ENCODE results near the gene ZNF804B.

The ZNF804B gene

GRCh38 chr7:88787777-88788176 lies 28.3 kb downstream of the ZNF804B start:
- H3K4me1 ChIP-seq (ENCODE audit: low read length) = no peaks in the 10 kb centered on the region
- TF ChIP-seq EZH2phosphoT487 (IDR thresholded peaks at IDR 0.05; ENCODE audit: low read depth) (no peak), CTCF (IDR thresholded peaks at IDR 0.05; ENCODE audit: low read depth, low read length) (no peak)

GRCh38 chr7:88789480-88790064 lies 30.1 kb downstream of the ZNF804B start:
- Histone ChIP-seq H3K4me1 (ENCODE audit: low read length) (no peaks in the 10 kb centered on the region), H3K4me3 (ENCODE audit: low read length) (no peak overlapping the region), H3K9ac (ENCODE audit: low read length) (no peak overlapping the region), H3K9me3 (ENCODE audit: insufficient read depth, low read length) (no peaks in the 10 kb centered on the region), H3K36me3 (replicated peaks; ENCODE audit: low read depth, low read length) (no peaks in the 10 kb centered on the region), H3K79me2 (ENCODE audit: low read length) (no peaks in the 10 kb centered on the region), H3K27ac (ENCODE audit: low read length) (no peak overlapping the region), H3K27me3 (ENCODE audit: low read depth, low read length) (no peaks in the 10 kb centered on the region), H4K20me1 (ENCODE audit: insufficient read depth, low read length) (no peaks in the 10 kb centered on the region), H2AFZ (ENCODE audit: low read depth, low read length) (no peak overlapping the region), H3K4me2 (ENCODE audit: low read length) (no peak overlapping the region)
- no peak for TF ChIP-seq EZH2phosphoT487 (IDR thresholded peaks at IDR 0.05; ENCODE audit: low read depth)
- TF ChIP-seq CTCF (IDR thresholded peaks at IDR 0.05; ENCODE audit: low read depth, low read length) = peak; percentile 63

More at GRCh38 chr7:88787777-88788176, 28.3 kb downstream of the ZNF804B start:
- Histone ChIP-seq H3K9me3 (ENCODE audit: insufficient read depth, low read length) (no peaks in the 10 kb centered on the region), H4K20me1 (ENCODE audit: insufficient read depth, low read length) (no peaks in the 10 kb centered on the region), H3K4me3 (ENCODE audit: low read length) (no peak overlapping the region), H3K4me2 (ENCODE audit: low read length) (no peak overlapping the region), H3K36me3 (replicated peaks; ENCODE audit: low read depth, low read length) (no peaks in the 10 kb centered on the region), H3K27ac (ENCODE audit: low read length) (no peak overlapping the region), H3K27me3 (ENCODE audit: low read depth, low read length) (no peaks in the 10 kb centered on the region), H3K9ac (ENCODE audit: low read length) (no peak overlapping the region), H3K79me2 (ENCODE audit: low read length) (no peaks in the 10 kb centered on the region), H2AFZ (ENCODE audit: low read depth, low read length) (no peak overlapping the region)

- Histone ChIP-seq H4K20me1 (ENCODE audit: insufficient read depth, low read length) (no peaks in the 10 kb centered on the region), H3K4me1 (ENCODE audit: low read length) (no peaks in the 10 kb centered on the region), H3K27ac (ENCODE audit: low read length) (no peak overlapping the region), H3K9me3 (ENCODE audit: insufficient read depth, low read length) (no peaks in the 10 kb centered on the region), H3K27me3 (ENCODE audit: low read depth, low read length) (no peaks in the 10 kb centered on the region), H3K36me3 (replicated peaks; ENCODE audit: low read depth, low read length) (no peaks in the 10 kb centered on the region), H3K4me2 (ENCODE audit: low read length) (no peak overlapping the region), H3K4me3 (ENCODE audit: low read length) (no peak overlapping the region), H3K9ac (ENCODE audit: low read length) (no peak overlapping the region), H2AFZ (ENCODE audit: low read depth, low read length) (no peak overlapping the region), H3K79me2 (ENCODE audit: low read length) (no peaks in the 10 kb centered on the region)
- TF ChIP-seq EZH2phosphoT487 (IDR thresholded peaks at IDR 0.05; ENCODE audit: low read depth) (no peak), CTCF (IDR thresholded peaks at IDR 0.05; ENCODE audit: low read depth, low read length) (no peak)
Measured at GRCh38 chr7:88791891-88792290, 32.4 kb downstream of the ZNF804B start.

- no peak overlapping the region for H3K9ac ChIP-seq (ENCODE audit: low read length)
- no peaks in the 10 kb centered on the region for H3K36me3 ChIP-seq (replicated peaks; ENCODE audit: low read depth, low read length)
- H3K4me2 ChIP-seq (ENCODE audit: low read length) = no peak overlapping the region
- H4K20me1 ChIP-seq (ENCODE audit: insufficient read depth, low read length) = no peaks in the 10 kb centered on the region
- no peaks in the 10 kb centered on the region for H3K9me3 ChIP-seq (ENCODE audit: insufficient read depth, low read length)
- no peaks in the 10 kb centered on the region for H3K79me2 ChIP-seq (ENCODE audit: low read length)
- H3K27me3 ChIP-seq (ENCODE audit: low read depth, low read length) = no peaks in the 10 kb centered on the region
- H3K4me1 ChIP-seq (ENCODE audit: low read length) = no peaks in the 10 kb centered on the region
- H3K4me3 ChIP-seq (ENCODE audit: low read length) = no peak overlapping the region
- TF ChIP-seq EZH2phosphoT487 (IDR thresholded peaks at IDR 0.05; ENCODE audit: low read depth) = no peak
- no peak for TF ChIP-seq CTCF (IDR thresholded peaks at IDR 0.05; ENCODE audit: low read depth, low read length)
- H2AFZ ChIP-seq (ENCODE audit: low read depth, low read length) = no peak overlapping the region
- no peak overlapping the region for H3K27ac ChIP-seq (ENCODE audit: low read length)
Measured at GRCh38 chr7:88792361-88792760, 32.9 kb downstream of the ZNF804B start.

Data from OCI-LY3 (cell line).